A673 (cell line): ENCODE data around the gene GAN.

ENCODE experiments used
- CTCF ChIP-seq: fragments of 300-800, 200-600 bp; sonication (generic); conservative IDR thresholded peaks from 2 replicates; pipeline ENCODE4 v1.5.1; 2017; ENCODE audit warnings: low read depth, mild to moderate bottlenecking, antibody characterized with exemption, low read length, moderate library complexity, mixed read lengths
- EZH2 ChIP-seq: fragments of 200-600 bp; sonication (generic); IDR thresholded peaks from 2 replicates; pipeline ENCODE4 v1.6.1; 2017; ENCODE audit warnings: borderline replicate concordance, low read depth, mild to moderate bottlenecking, mixed read lengths, antibody characterized with exemption, low read length; ENCODE audit not compliant: poor library complexity, severe bottlenecking

GRCh38 chr16:81408409-81408950, 93.7 kb downstream of the GAN start:
- no peak for TF ChIP-seq CTCF
- no peak for TF ChIP-seq EZH2
